ENCODE data around the gene OR52E6. TPM values are rescaled to one million over a fixed set of nuclear protein-coding genes. Genes with fewer than 3 reads are reported as not detected.

Gene OR52E6
- polyA plus RNA-seq (2012; ENCODE audit: low read depth, missing spikeins) = not detected

- FAIRE-seq = no peak
- TF ChIP-seq POLR2AphosphoS5 (IDR thresholded peaks at IDR 0.05; ENCODE audit: low read depth, low read length) = no peak
- TF ChIP-seq PAX5 (IDR thresholded peaks at IDR 0.05; ENCODE audit: insufficient read depth, low read length, severe bottlenecking) = no peak
- TF ChIP-seq POU2F2 (IDR thresholded peaks at IDR 0.05; ENCODE audit: low read depth, low read length) = no peak
- no peak for TF ChIP-seq SPI1 (IDR thresholded peaks at IDR 0.05; ENCODE audit: low read depth, low read length)
- TF ChIP-seq POLR2A (IDR thresholded peaks at IDR 0.05; ENCODE audit: low read depth, low read length) = no peak
- TF ChIP-seq TAF1 (IDR thresholded peaks at IDR 0.05; ENCODE audit: low read depth, low read length) = no peak
- no peak for DNase-seq (ENCODE audit: insufficient read length, low spot score)
Measured at GRCh38 chr11:5841797-5842196, at the start of gene OR52E6. TSS of gene OR52E6 (minus strand) at chr11:5841897. CDS start at chr11:5841897, 0 bp downstream.

GRCh38 chr11:5891216-5891800 lies 49.6 kb upstream of the OR52E6 start:
- no peak for DNase-seq (ENCODE audit: insufficient read length, low spot score)
- FAIRE-seq = no peak

GRCh38 chr11:5887661-5888060 lies 46.0 kb upstream of the OR52E6 start:
- no peak for TF ChIP-seq POLR2AphosphoS5 (IDR thresholded peaks at IDR 0.05; ENCODE audit: low read depth, low read length)
- TF ChIP-seq TAF1 (IDR thresholded peaks at IDR 0.05; ENCODE audit: low read depth, low read length) = no peak
- TF ChIP-seq SPI1 (IDR thresholded peaks at IDR 0.05; ENCODE audit: low read depth, low read length) = no peak
- TF ChIP-seq POU2F2 (IDR thresholded peaks at IDR 0.05; ENCODE audit: low read depth, low read length) = no peak
- FAIRE-seq = no peak
- DNase-seq (ENCODE audit: insufficient read length, low spot score) = no peak

More at GRCh38 chr11:5891216-5891800, 49.6 kb upstream of the OR52E6 start:
- no peak for TF ChIP-seq POLR2A (IDR thresholded peaks at IDR 0.05; ENCODE audit: low read depth, low read length)
- TF ChIP-seq SPI1 (IDR thresholded peaks at IDR 0.05; ENCODE audit: low read depth, low read length) = no peak
- TF ChIP-seq PAX5 (IDR thresholded peaks at IDR 0.05; ENCODE audit: insufficient read depth, low read length, severe bottlenecking) = no peak
- no peak for TF ChIP-seq TAF1 (IDR thresholded peaks at IDR 0.05; ENCODE audit: low read depth, low read length)

GRCh38 chr11:5887172-5887571 lies 45.5 kb upstream of the OR52E6 start:
- FAIRE-seq = no peak
- no peak for TF ChIP-seq POLR2A (IDR thresholded peaks at IDR 0.05; ENCODE audit: low read depth, low read length)
- TF ChIP-seq TAF1 (IDR thresholded peaks at IDR 0.05; ENCODE audit: low read depth, low read length) = no peak
- no peak for TF ChIP-seq PAX5 (IDR thresholded peaks at IDR 0.05; ENCODE audit: insufficient read depth, low read length, severe bottlenecking)
- no peak for TF ChIP-seq POLR2AphosphoS5 (IDR thresholded peaks at IDR 0.05; ENCODE audit: low read depth, low read length)
- TF ChIP-seq SPI1 (IDR thresholded peaks at IDR 0.05; ENCODE audit: low read depth, low read length) = no peak
- TF ChIP-seq POU2F2 (IDR thresholded peaks at IDR 0.05; ENCODE audit: low read depth, low read length) = no peak
- DNase-seq (ENCODE audit: insufficient read length, low spot score) = no peak

- DNase-seq (ENCODE audit: insufficient read length, low spot score) (no peak), FAIRE-seq (no peak)
- TF ChIP-seq POLR2AphosphoS5 (IDR thresholded peaks at IDR 0.05; ENCODE audit: low read depth, low read length) = no peak
- TF ChIP-seq TAF1 (IDR thresholded peaks at IDR 0.05; ENCODE audit: low read depth, low read length) = no peak
- TF ChIP-seq PAX5 (IDR thresholded peaks at IDR 0.05; ENCODE audit: insufficient read depth, low read length, severe bottlenecking) = no peak
- no peak for TF ChIP-seq POLR2A (IDR thresholded peaks at IDR 0.05; ENCODE audit: low read depth, low read length)
- TF ChIP-seq POU2F2 (IDR thresholded peaks at IDR 0.05; ENCODE audit: low read depth, low read length) = no peak
- TF ChIP-seq SPI1 (IDR thresholded peaks at IDR 0.05; ENCODE audit: low read depth, low read length) = no peak
Measured at GRCh38 chr11:5881756-5882155, 40.1 kb upstream of the OR52E6 start.

GRCh38 chr11:5880329-5880728 lies 38.6 kb upstream of the OR52E6 start, which contains the start of gene OR52E4:
TSS of gene OR52E4 (plus strand) at chr11:5880629. CDS start at chr11:5884293, 3,664 bp downstream.
- no peak for FAIRE-seq
- TF ChIP-seq POLR2A (IDR thresholded peaks at IDR 0.05; ENCODE audit: low read depth, low read length) (no peak), POLR2AphosphoS5 (IDR thresholded peaks at IDR 0.05; ENCODE audit: low read depth, low read length) (no peak), SPI1 (IDR thresholded peaks at IDR 0.05; ENCODE audit: low read depth, low read length) (no peak), PAX5 (IDR thresholded peaks at IDR 0.05; ENCODE audit: insufficient read depth, low read length, severe bottlenecking) (no peak)
- no peak for DNase-seq (ENCODE audit: insufficient read length, low spot score)

- TF ChIP-seq POLR2AphosphoS5 (IDR thresholded peaks at IDR 0.05; ENCODE audit: low read depth, low read length) (no peak), SPI1 (IDR thresholded peaks at IDR 0.05; ENCODE audit: low read depth, low read length) (no peak), POU2F2 (IDR thresholded peaks at IDR 0.05; ENCODE audit: low read depth, low read length) (no peak), TAF1 (IDR thresholded peaks at IDR 0.05; ENCODE audit: low read depth, low read length) (no peak), PAX5 (IDR thresholded peaks at IDR 0.05; ENCODE audit: insufficient read depth, low read length, severe bottlenecking) (no peak), POLR2A (IDR thresholded peaks at IDR 0.05; ENCODE audit: low read depth, low read length) (no peak)
- FAIRE-seq (no peak), DNase-seq (ENCODE audit: insufficient read length, low spot score) (no peak)
Measured at GRCh38 chr11:5878564-5878963, 36.9 kb upstream of the OR52E6 start.

GRCh38 chr11:5865826-5866225 lies 24.1 kb upstream of the OR52E6 start:
- no peak for TF ChIP-seq TAF1 (IDR thresholded peaks at IDR 0.05; ENCODE audit: low read depth, low read length)
- no peak for TF ChIP-seq PAX5 (IDR thresholded peaks at IDR 0.05; ENCODE audit: insufficient read depth, low read length, severe bottlenecking)
- TF ChIP-seq SPI1 (IDR thresholded peaks at IDR 0.05; ENCODE audit: low read depth, low read length) = no peak
- no peak for TF ChIP-seq POLR2AphosphoS5 (IDR thresholded peaks at IDR 0.05; ENCODE audit: low read depth, low read length)
- no peak for TF ChIP-seq POLR2A (IDR thresholded peaks at IDR 0.05; ENCODE audit: low read depth, low read length)
- TF ChIP-seq POU2F2 (IDR thresholded peaks at IDR 0.05; ENCODE audit: low read depth, low read length) = no peak
- DNase-seq (ENCODE audit: insufficient read length, low spot score) = no peak
- no peak for FAIRE-seq

- DNase-seq (ENCODE audit: insufficient read length, low spot score) = no peak
- TF ChIP-seq POU2F2 (IDR thresholded peaks at IDR 0.05; ENCODE audit: low read depth, low read length) (no peak), POLR2A (IDR thresholded peaks at IDR 0.05; ENCODE audit: low read depth, low read length) (no peak), TAF1 (IDR thresholded peaks at IDR 0.05; ENCODE audit: low read depth, low read length) (no peak), POLR2AphosphoS5 (IDR thresholded peaks at IDR 0.05; ENCODE audit: low read depth, low read length) (no peak), PAX5 (IDR thresholded peaks at IDR 0.05; ENCODE audit: insufficient read depth, low read length, severe bottlenecking) (no peak), SPI1 (IDR thresholded peaks at IDR 0.05; ENCODE audit: low read depth, low read length) (no peak)
- FAIRE-seq = no peak
Measured at GRCh38 chr11:5857590-5857989, 15.9 kb upstream of the OR52E6 start, which contains the start of gene OR52E8. TSS of gene OR52E8 (minus strand) at chr11:5857690. CDS start at chr11:5857690, 0 bp downstream.

GRCh38 chr11:5851002-5851401 lies 9.3 kb upstream of the OR52E6 start:
- no peak for FAIRE-seq
- no peak for DNase-seq (ENCODE audit: insufficient read length, low spot score)
- TF ChIP-seq SPI1 (IDR thresholded peaks at IDR 0.05; ENCODE audit: low read depth, low read length) = no peak
- no peak for TF ChIP-seq POLR2AphosphoS5 (IDR thresholded peaks at IDR 0.05; ENCODE audit: low read depth, low read length)
- TF ChIP-seq TAF1 (IDR thresholded peaks at IDR 0.05; ENCODE audit: low read depth, low read length) = no peak
- no peak for TF ChIP-seq PAX5 (IDR thresholded peaks at IDR 0.05; ENCODE audit: insufficient read depth, low read length, severe bottlenecking)
- no peak for TF ChIP-seq POLR2A (IDR thresholded peaks at IDR 0.05; ENCODE audit: low read depth, low read length)
- TF ChIP-seq POU2F2 (IDR thresholded peaks at IDR 0.05; ENCODE audit: low read depth, low read length) = no peak
